K562 (cell line): Measurements from ENCODE around the gene MSTO1. TPM values are rescaled to one million over a fixed set of nuclear protein-coding genes. Genes with fewer than 3 reads are reported as not detected.

Experiments
- CBFA2T3 ChIP-seq: fragments of 450-650 bp; IDR thresholded peaks from 2 replicates; pipeline ENCODE4 v1.6.1; 2017
- CBX5 ChIP-seq: IDR thresholded peaks from 2 replicates; pipeline ENCODE4 v1.6.1; 2014; ENCODE audit warnings: low read depth, borderline replicate concordance
- CREBBP ChIP-seq: IDR thresholded peaks from one replicate; pipeline ENCODE4 v1.6.1; 2012; ENCODE audit warnings: low read depth, mild to moderate bottlenecking, control low read depth, inconsistent platforms, low read length
- DMBX1 ChIP-seq: fragments of 250-450 bp; sonication (Bioruptor Pico); IDR thresholded peaks from 2 replicates; pipeline ENCODE4 v1.8.0; 2022; ENCODE audit warnings: inconsistent platforms, mild to moderate bottlenecking, moderate library complexity, borderline replicate concordance
- E2F3 ChIP-seq: fragments of 250-450 bp; sonication (Bioruptor Pico); IDR thresholded peaks from 2 replicates; pipeline ENCODE4 v1.4.0; 2020; ENCODE audit warnings: mild to moderate bottlenecking
- FOXP1 ChIP-seq: sonication (generic); formaldehyde crosslinking; IDR thresholded peaks from 2 replicates; pipeline ENCODE4 v1.8.0; 2022; ENCODE audit warnings: mild to moderate bottlenecking, missing genetic modification reagents
- GABPB2 ChIP-seq: fragments of 250-450 bp; sonication (Bioruptor Pico); conservative IDR thresholded peaks from 2 replicates; pipeline ENCODE4 v1.5.1; 2021; ENCODE audit warnings: mild to moderate bottlenecking
- HMG20A ChIP-seq: fragments of 450-650 bp; formaldehyde crosslinking; conservative IDR thresholded peaks from 2 replicates; pipeline ENCODE4 v1.4.0; 2020; ENCODE audit warnings: mild to moderate bottlenecking, mixed read lengths
- HNRNPUL1 ChIP-seq: fragments of 200-400 bp; formaldehyde crosslinking; IDR thresholded peaks from 2 replicates; pipeline ENCODE4 v1.6.1; 2017; ENCODE audit warnings: low read length
- IFI16 ChIP-seq: fragments of 250-450 bp; sonication (Bioruptor Pico); IDR thresholded peaks from 2 replicates; pipeline ENCODE4 v2.1.2; 2022; ENCODE audit warnings: mild to moderate bottlenecking, inconsistent platforms
- ILK ChIP-seq: fragments of 450-650 bp; IDR thresholded peaks from 2 replicates; pipeline ENCODE4 v1.6.1; 2016; ENCODE audit warnings: missing genetic modification characterization, low read depth, mild to moderate bottlenecking, missing compliant biosample characterization, moderate library complexity, borderline replicate concordance
- LARP7 ChIP-seq: fragments of 450-650 bp; IDR thresholded peaks from 2 replicates; pipeline ENCODE4 v1.6.1; 2016
- MAFG ChIP-seq: fragments of 450-650 bp; conservative IDR thresholded peaks from 2 replicates; pipeline ENCODE4 v1.6.1; 2016; ENCODE audit warnings: missing genetic modification characterization, missing compliant biosample characterization
- MAZ ChIP-seq, 2 experiments: fragments of 450-650 bp in 1 of 2; sonication (generic) in 1 of 2; formaldehyde crosslinking; IDR thresholded peaks in 1 of 2; conservative IDR thresholded peaks in 1 of 2; 2 replicates each; pipeline versions ENCODE4 v1.4.0 to v1.5.0; 2020; ENCODE audit warnings: mild to moderate bottlenecking in 1 of 2, missing genetic modification reagents in 1 of 2
- PHB ChIP-seq: fragments of 250-450 bp; sonication (Bioruptor Pico); IDR thresholded peaks from 2 replicates; pipeline ENCODE4 v1.5.0; 2021
- PHF8 ChIP-seq: fragments of 200-600 bp; sonication (generic); IDR thresholded peaks from 2 replicates; pipeline ENCODE4 v1.6.1; 2012; ENCODE audit warnings: mixed run types, mild to moderate bottlenecking, inconsistent platforms, low read length, moderate library complexity, borderline replicate concordance
- RAD51 ChIP-seq: fragments of 450-650 bp; IDR thresholded peaks from 2 replicates; pipeline ENCODE4 v1.7.1; 2016; ENCODE audit warnings: low read depth, mild to moderate bottlenecking, borderline replicate concordance
- RBM14 ChIP-seq: fragments of 200-400 bp; formaldehyde crosslinking; IDR thresholded peaks from 2 replicates; pipeline ENCODE4 v1.6.1; 2018; ENCODE audit warnings: low read depth, mild to moderate bottlenecking, low read length, moderate library complexity, borderline replicate concordance; ENCODE audit not compliant: insufficient read depth
- RHOXF2B ChIP-seq: fragments of 250-450 bp; sonication (Bioruptor Pico); conservative IDR thresholded peaks from 2 replicates; pipeline ENCODE4 v1.5.1; 2021
- SAP30 ChIP-seq: fragments of 200-600 bp; sonication (generic); IDR thresholded peaks from 2 replicates; pipeline ENCODE4 v1.6.1; 2012; ENCODE audit warnings: borderline replicate concordance, low read depth, mild to moderate bottlenecking, moderate library complexity, low read length, control low read depth, inconsistent platforms; ENCODE audit not compliant: insufficient read depth, poor library complexity, severe bottlenecking
- SRSF9 ChIP-seq: fragments of 200-400 bp; formaldehyde crosslinking; IDR thresholded peaks from 2 replicates; pipeline ENCODE4 v1.6.1; 2017; ENCODE audit warnings: low read depth, low read length, borderline replicate concordance
- XRCC3 ChIP-seq: fragments of 450-650 bp; IDR thresholded peaks from 2 replicates; pipeline ENCODE4 v1.6.1; 2017; ENCODE audit warnings: mild to moderate bottlenecking, moderate library complexity
- ZBTB8A ChIP-seq: fragments of 450-650 bp; IDR thresholded peaks from 2 replicates; pipeline ENCODE4 v1.6.1; 2018; ENCODE audit warnings: mild to moderate bottlenecking, moderate library complexity; ENCODE audit not compliant: partially characterized antibody
- ZFP1 ChIP-seq: fragments of 450-650 bp; formaldehyde crosslinking; IDR thresholded peaks from 2 replicates; pipeline ENCODE4 v1.4.0; 2020; ENCODE audit warnings: mild to moderate bottlenecking, mixed read lengths
- ZKSCAN8 ChIP-seq: fragments of 200-800 bp; sonication (Bioruptor generic); IDR thresholded peaks from 2 replicates; pipeline ENCODE4 v1.6.1; 2016; ENCODE audit warnings: missing genetic modification characterization, missing compliant biosample characterization
- ZNF830 ChIP-seq: fragments of 250-450 bp; sonication (Bioruptor Pico); IDR thresholded peaks from 2 replicates; pipeline ENCODE4 v1.5.0; 2021; ENCODE audit warnings: mild to moderate bottlenecking
- ZZZ3 ChIP-seq: fragments of 450-650 bp; IDR thresholded peaks from 2 replicates; pipeline ENCODE4 v1.6.1; 2016; ENCODE audit warnings: antibody characterized with exemption, mild to moderate bottlenecking, moderate library complexity
- polyA plus RNA-seq, 8 experiments: library from polyadenylated mRNA; depleted of rRNA in 4 of 8; stranded (reverse) in 5 of 8; unstranded in 3 of 8; fragments of >200 nt; fragmentation: Nextera tagmentation in 2 of 8; fragmentation: Illumina TruSeq in 1 of 8; extraction: Ambion mirVana in 2 of 8; extraction: Trizol in 1 of 8; gene quantifications; 2 replicates each; pipeline versions ENCODE4 v1.2.1 to v1.2.3, GENCODE V29; 2011 to 2014; ENCODE audit warnings: inconsistent platforms in 1 of 8, missing spikeins in 1 of 8
- total RNA-seq, 7 experiments: library from RNA; depleted of rRNA in 6 of 7; stranded (reverse); fragments of >200 nt in 6 of 7; fragmentation: Illumina TruSeq in 2 of 7; extraction: Trizol in 2 of 7; gene quantifications; 2 replicates each; pipeline versions ENCODE4 v1.2.1 to v1.2.3, GENCODE V29; 2011 to 2021; ENCODE audit warnings: low replicate concordance in 1 of 7
- TF ChIP-seq, protein P1 (sequence below): fragments of 250-450 bp; sonication (Bioruptor Pico); IDR thresholded peaks from 2 replicates; pipeline ENCODE4 v1.9.0; 2021; ENCODE audit warnings: mild to moderate bottlenecking
- TF ChIP-seq, protein P2 (sequence below), 3 experiments: IDR thresholded peaks in 2 of 3; conservative IDR thresholded peaks in 1 of 3; 2 replicates each; pipeline ENCODE4 v1.5.1; 2011 to 2012; ENCODE audit warnings: low read length in 3 of 3, mild to moderate bottlenecking in 3 of 3, control low read depth in 2 of 3, improper control_type of control experiment in 1 of 3, inconsistent platforms in 1 of 3, low read depth in 1 of 3, mixed read lengths in 1 of 3, moderate library complexity in 1 of 3; ENCODE audit not compliant: insufficient read depth in 2 of 3

MSTO1 gene
- total and polyA plus RNA-seq, 9 of the 15 experiments (the other 6 are each of a cell fraction or from before 2014, with no cell fraction given): 18.8 to 71.1 (median 47.3) TPM

DNA sequence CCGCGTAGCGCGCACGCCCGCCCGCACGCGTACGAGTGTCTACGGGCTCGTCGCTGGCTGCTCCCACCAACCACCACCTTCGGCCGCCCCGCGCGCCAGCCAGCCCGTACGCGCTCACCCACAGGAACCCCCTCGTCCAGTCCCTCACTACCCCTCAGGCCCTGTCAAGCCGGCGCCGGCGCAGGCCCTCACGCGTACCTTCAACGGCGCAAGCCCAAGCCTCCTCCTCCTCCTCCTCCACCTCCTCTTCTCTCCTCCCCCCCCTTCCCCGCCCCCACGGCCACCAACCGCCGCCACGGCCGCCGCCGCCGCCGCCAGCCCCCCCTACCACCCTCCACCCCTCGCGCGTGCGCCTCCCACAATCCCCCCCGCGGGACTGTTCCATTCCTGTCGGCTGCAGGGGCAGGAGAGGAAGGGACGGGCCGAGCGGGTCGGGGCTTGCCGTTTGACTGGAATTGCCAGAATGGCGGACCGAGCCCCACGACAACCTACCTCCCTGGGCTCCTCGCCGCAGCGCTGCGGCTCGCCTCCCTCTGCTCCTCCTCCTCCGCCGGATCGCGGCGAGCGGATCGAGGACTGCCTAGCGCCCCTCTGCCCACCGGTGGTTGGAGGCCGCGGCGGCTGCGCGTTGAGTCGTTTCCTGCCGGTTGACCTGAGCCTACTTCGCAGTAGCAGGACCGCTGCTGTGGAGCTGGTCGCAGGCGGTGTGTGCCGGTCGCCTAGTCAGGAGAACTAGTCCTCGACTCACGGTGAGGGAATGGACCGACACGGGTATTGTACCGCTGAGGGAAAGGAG, 47.2 kb upstream of the MSTO1 start, which contains the start of gene ASH1L (continued):
- TF ChIP-seq E2F3 (CRISPR knock-in tag) (peak; percentile 17; the same call in 1 of the 2 replicates), PHB (no peak), CREBBP (no peak), SRSF9 (no peak), FOXP1 (CRISPR knock-in tag) (peak; percentile 79), CBX5 (no peak), HMG20A (no peak), SAP30 (peak; percentile 58), ZFP1 (CRISPR knock-in tag) (no peak), MAZ (CRISPR knock-in tag; conservative IDR thresholded peaks at IDR 0.05 in 1 of 2, IDR thresholded peaks at IDR 0.05 in 1 of 2) (peak; percentile 78 to 97), MAFG (tag) (no peak), GABPB2 (CRISPR knock-in tag) (no peak; the same call in 1 of the 2 replicates), IFI16 (CRISPR knock-in tag) (no peak), ZZZ3 (no peak), ILK (tag) (no peak), PHF8 (peak; percentile 57; the same call in 1 of the 2 replicates), ZBTB8A (no peak), ZNF830 (0 out of 2 replicates have a peak, but pooled peaks have one; percentile 53), DMBX1 (CRISPR knock-in tag) (no peak), LARP7 (no peak), XRCC3 (no peak), RBM14 (no peak), RAD51 (no peak), HNRNPUL1 (no peak), RHOXF2B (CRISPR knock-in tag) (no peak), CBFA2T3 (0 out of 2 replicates have a peak, but pooled peaks have one; percentile 8), ZKSCAN8 (CRISPR knock-in tag) (no peak)
- TF ChIP-seq, protein P1, sequence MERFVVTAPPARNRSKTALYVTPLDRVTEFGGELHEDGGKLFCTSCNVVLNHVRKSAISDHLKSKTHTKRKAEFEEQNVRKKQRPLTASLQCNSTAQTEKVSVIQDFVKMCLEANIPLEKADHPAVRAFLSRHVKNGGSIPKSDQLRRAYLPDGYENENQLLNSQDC (CRISPR knock-in tag): 0 out of 2 replicates have a peak, but pooled peaks have one; percentile 4
- TF ChIP-seq, protein P2, sequence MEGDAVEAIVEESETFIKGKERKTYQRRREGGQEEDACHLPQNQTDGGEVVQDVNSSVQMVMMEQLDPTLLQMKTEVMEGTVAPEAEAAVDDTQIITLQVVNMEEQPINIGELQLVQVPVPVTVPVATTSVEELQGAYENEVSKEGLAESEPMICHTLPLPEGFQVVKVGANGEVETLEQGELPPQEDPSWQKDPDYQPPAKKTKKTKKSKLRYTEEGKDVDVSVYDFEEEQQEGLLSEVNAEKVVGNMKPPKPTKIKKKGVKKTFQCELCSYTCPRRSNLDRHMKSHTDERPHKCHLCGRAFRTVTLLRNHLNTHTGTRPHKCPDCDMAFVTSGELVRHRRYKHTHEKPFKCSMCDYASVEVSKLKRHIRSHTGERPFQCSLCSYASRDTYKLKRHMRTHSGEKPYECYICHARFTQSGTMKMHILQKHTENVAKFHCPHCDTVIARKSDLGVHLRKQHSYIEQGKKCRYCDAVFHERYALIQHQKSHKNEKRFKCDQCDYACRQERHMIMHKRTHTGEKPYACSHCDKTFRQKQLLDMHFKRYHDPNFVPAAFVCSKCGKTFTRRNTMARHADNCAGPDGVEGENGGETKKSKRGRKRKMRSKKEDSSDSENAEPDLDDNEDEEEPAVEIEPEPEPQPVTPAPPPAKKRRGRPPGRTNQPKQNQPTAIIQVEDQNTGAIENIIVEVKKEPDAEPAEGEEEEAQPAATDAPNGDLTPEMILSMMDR (IDR thresholded peaks at IDR 0.05 in 2 of 3, conservative IDR thresholded peaks at IDR 0.05 in 1 of 3; ENCODE audit: insufficient read depth in 2 of 3, low read depth in 1 of 3, low read length in 3 of 3): no peak
